Measurements from ENCODE around the gene ATG4C.
"Not testable (repeated sequence)": the region's sequence is repeated elsewhere in the genome, so short reads cannot be mapped to it uniquely, and the experiment has no call there.

The ATG4C gene

GRCh38 chr1:62778208-62778607 is 5.7 kb upstream of the ATG4C start:
- DNase-seq: no peak

GRCh38 chr1:62781841-62782543 is 1.9 kb upstream of the ATG4C start:
- DNase-seq: peak; percentile 52

GRCh38 chr1:62782544-62783212 is 1.3 kb upstream of the ATG4C start:
- DNase-seq: not testable (repeated sequence)

GRCh38 chr1:62784509-62785365 is 805 bp downstream of the ATG4C start:
- no peak for DNase-seq

GRCh38 chr1:62790716-62791115 is 6.8 kb downstream of the ATG4C start:
- no peak for DNase-seq

GRCh38 chr1:62794053-62794452 is 10.1 kb downstream of the ATG4C start:
- DNase-seq: no peak

GRCh38 chr1:62796221-62796620 is 12.3 kb downstream of the ATG4C start:
- DNase-seq: peak; percentile 75

- no peak for DNase-seq
These were observed 15.8 kb downstream of the ATG4C start for GRCh38 chr1:62799688-62800087.

GRCh38 chr1:62800281-62800680 is 16.3 kb downstream of the ATG4C start:
- peak; percentile 68 for DNase-seq

GRCh38 chr1:62800825-62801306 is 16.9 kb downstream of the ATG4C start:
- DNase-seq: peak; percentile 97

GRCh38 chr1:62809788-62810187 is 25.9 kb downstream of the ATG4C start:
- DNase-seq: no peak

- DNase-seq: peak; percentile 71
These were observed 26.7 kb downstream of the ATG4C start for GRCh38 chr1:62810420-62811274.

- no peak for DNase-seq
These were observed 39.6 kb downstream of the ATG4C start for GRCh38 chr1:62823556-62823955.

GRCh38 chr1:62826901-62827300 is 43.0 kb downstream of the ATG4C start:
- DNase-seq: no peak

- not testable (repeated sequence) for DNase-seq
These were observed 43.9 kb downstream of the ATG4C start for GRCh38 chr1:62827786-62828185.

- DNase-seq: no peak
These were observed 48.3 kb downstream of the ATG4C start for GRCh38 chr1:62832276-62832675.

GRCh38 chr1:62833529-62833928 is 49.6 kb downstream of the ATG4C start:
- DNase-seq: no peak

GRCh38 chr1:62834400-62834961 is 50.5 kb downstream of the ATG4C start:
- DNase-seq: no peak

GRCh38 chr1:62836856-62837540 is 53.1 kb downstream of the ATG4C start:
- DNase-seq: no peak

GRCh38 chr1:62840555-62840954 is 56.6 kb downstream of the ATG4C start:
- no peak for DNase-seq

GRCh38 chr1:62841587-62842169 is 57.7 kb downstream of the ATG4C start:
- peak; percentile 35 for DNase-seq
